Ascending aorta (tissue), 2 donors: Measurements from ENCODE around the gene ENPP3. TPM values are rescaled to one million over a fixed set of nuclear protein-coding genes. Genes with fewer than 3 reads are reported as not detected.

ENCODE experiments used
- DNase-seq, 2 donors: peaks; one replicate each; pipeline ENCODE4 v3.0.0-alpha.2; 2019; ENCODE audit warnings: low spot score in 2 of 2
- H3K27ac ChIP-seq, 2 donors: fragments of 200-600 bp; sonication (generic); one replicate each; pipeline ENCODE4 v1.5.1; 2016 to 2017; ENCODE audit warnings: mild to moderate bottlenecking in 1 of 2
- H3K27me3 ChIP-seq: fragments of 200-600 bp; sonication (generic); one replicate; pipeline ENCODE4 v1.5.1; 2017
- H3K36me3 ChIP-seq, 2 donors: fragments of 200-600 bp; sonication (generic); one replicate each; pipeline ENCODE4 v1.5.1; 2016
- H3K4me1 ChIP-seq, 2 donors: fragments of 200-600 bp; sonication (generic); one replicate each; pipeline ENCODE4 v1.5.1; 2016 to 2017; ENCODE audit warnings: mild to moderate bottlenecking in 1 of 2
- H3K4me3 ChIP-seq, 2 donors: fragments of 200-600 bp; sonication (generic); one replicate each; pipeline ENCODE4 v1.5.1; 2016 to 2017; ENCODE audit warnings: mild to moderate bottlenecking in 1 of 2
- H3K9me3 ChIP-seq, 2 donors: fragments of 200-600 bp; sonication (generic); one replicate each; pipeline ENCODE4 v1.5.1; 2016
- intact Hi-C: fragments of 100-400 bp; cut with DNase I; formaldehyde crosslinking; loops from one replicate; pipeline ENCODE4 v1.15.1; 2023
- total RNA-seq: library from RNA; depleted of rRNA; stranded (reverse); fragments of >200 nt; gene quantifications from one replicate; pipeline ENCODE4 v1.1.0, GENCODE V29; 2016
- TF ChIP-seq, protein P1 (sequence below), 3 experiments: fragments of 200-600 bp in 2 of 3; fragments of 450-650 bp in 1 of 3; sonication (generic) in 2 of 3; IDR thresholded peaks; one replicate each; pipeline ENCODE4 v1.5.1; 2016 to 2019; ENCODE audit warnings: antibody characterized with exemption in 3 of 3, mild to moderate bottlenecking in 1 of 3, moderate library complexity in 1 of 3

Gene ENPP3
- total RNA-seq, 1 donor from 2014 or later, result not detected

DNA sequence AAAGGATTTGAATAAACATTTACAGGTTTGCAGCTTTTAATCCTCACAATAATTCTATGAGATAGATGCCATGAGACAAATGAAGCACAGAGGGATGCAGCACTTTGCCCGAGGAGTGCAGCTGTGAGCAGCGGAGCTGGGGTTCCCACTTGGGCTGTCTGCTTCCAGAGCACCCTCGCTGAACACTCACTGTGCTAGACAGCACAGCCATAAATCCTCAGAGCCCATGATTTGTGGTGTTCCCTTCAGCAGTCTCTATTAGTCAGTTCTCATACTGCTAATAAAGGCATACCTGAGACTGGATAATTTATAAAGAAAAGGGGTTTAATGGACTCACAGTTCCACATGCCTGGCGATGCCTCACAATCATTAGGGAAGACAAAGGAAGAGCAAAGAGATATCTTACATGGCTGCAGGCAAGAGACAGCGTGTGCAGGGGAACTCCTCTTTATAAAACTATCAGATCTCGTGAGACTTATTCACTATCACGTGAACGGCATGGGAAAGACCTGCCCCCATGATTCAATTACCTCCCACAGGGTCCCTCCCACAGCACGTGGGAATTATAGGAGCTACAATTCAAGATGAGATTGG, 99.0 kb downstream of the ENPP3 start:
- DNase-seq, result no peak

DNA sequence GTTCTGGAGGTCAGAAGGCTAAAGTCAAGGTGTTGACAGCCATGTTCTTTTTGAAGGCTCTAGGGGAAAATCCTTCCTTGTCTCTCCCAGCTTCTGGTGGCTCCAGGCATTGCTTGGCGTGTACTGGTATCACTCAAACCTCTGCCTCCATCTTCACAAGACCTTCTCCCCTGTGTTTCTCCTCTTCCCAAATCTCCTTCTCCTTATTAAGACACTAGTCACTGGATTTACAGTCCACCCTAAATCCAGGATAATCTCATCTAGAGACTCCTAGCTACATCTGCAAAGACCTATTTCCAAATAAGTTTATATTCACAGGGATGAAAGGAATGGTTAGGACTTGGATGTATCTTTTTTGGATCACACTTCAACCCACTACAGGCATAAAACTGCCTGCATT, 99.7 kb downstream of the ENPP3 start:
- Histone ChIP-seq H3K9me3 (no peaks in the 10 kb centered on the region), H3K27ac (no peak overlapping the region)
- no peak for DNase-seq

More for the DNA sequence above, 99.0 kb downstream of the ENPP3 start:
- Histone ChIP-seq H3K36me3 (no peaks in the 10 kb centered on the region), H3K4me3 (no peak overlapping the region), H3K4me1 (peaks cover 0 to 4% of the 10 kb centered on the region in 2 donors), H3K9me3 (no peaks in the 10 kb centered on the region), H3K27me3 (no peaks in the 10 kb centered on the region), H3K27ac (no peak overlapping the region)
- TF ChIP-seq, protein P1, sequence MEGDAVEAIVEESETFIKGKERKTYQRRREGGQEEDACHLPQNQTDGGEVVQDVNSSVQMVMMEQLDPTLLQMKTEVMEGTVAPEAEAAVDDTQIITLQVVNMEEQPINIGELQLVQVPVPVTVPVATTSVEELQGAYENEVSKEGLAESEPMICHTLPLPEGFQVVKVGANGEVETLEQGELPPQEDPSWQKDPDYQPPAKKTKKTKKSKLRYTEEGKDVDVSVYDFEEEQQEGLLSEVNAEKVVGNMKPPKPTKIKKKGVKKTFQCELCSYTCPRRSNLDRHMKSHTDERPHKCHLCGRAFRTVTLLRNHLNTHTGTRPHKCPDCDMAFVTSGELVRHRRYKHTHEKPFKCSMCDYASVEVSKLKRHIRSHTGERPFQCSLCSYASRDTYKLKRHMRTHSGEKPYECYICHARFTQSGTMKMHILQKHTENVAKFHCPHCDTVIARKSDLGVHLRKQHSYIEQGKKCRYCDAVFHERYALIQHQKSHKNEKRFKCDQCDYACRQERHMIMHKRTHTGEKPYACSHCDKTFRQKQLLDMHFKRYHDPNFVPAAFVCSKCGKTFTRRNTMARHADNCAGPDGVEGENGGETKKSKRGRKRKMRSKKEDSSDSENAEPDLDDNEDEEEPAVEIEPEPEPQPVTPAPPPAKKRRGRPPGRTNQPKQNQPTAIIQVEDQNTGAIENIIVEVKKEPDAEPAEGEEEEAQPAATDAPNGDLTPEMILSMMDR (IDR thresholded peaks at IDR 0.05), result no peak
- intact Hi-C loops, result no loop called here

DNA sequence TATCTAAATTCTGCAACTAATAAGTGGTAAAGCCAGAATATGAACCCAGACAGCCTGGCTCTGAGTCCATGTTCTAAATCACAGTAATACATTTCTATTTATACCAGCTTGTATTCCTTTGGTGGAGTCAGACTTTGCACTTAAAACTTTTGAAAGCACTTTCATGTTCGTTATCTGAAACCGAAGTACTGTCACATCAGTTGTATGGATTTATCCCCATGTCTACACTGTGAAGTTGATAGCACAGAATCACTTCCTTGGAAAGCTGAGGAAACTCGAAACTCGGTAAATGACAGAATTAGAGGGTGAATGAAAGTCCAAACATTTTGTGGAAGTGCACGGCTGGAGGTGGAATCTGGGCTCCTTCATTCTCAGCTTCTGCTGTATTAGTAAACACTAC, 102.0 kb downstream of the ENPP3 start:
- no peaks in the 10 kb centered on the region for H3K4me1 ChIP-seq
- TF ChIP-seq, protein P1 (IDR thresholded peaks at IDR 0.05), result no peak
- intact Hi-C loops, result no loop called here
- DNase-seq, result no peak
- H3K36me3 ChIP-seq, result no peaks in the 10 kb centered on the region
- H3K9me3 ChIP-seq, result no peaks in the 10 kb centered on the region
- no peaks in the 10 kb centered on the region for H3K27me3 ChIP-seq
- no peak overlapping the region for H3K27ac ChIP-seq
- peak overlapping the region in 1 of 2 donors; percentile 2 for H3K4me3 ChIP-seq

More for the DNA sequence above, 99.7 kb downstream of the ENPP3 start:
- H3K4me3 ChIP-seq, result no peak overlapping the region
- TF ChIP-seq, protein P1 (IDR thresholded peaks at IDR 0.05), result no peak
- no peaks in the 10 kb centered on the region for H3K27me3 ChIP-seq
- no peaks in the 10 kb centered on the region for H3K36me3 ChIP-seq
- H3K4me1 ChIP-seq, result peaks cover 0 to 4% of the 10 kb centered on the region in 2 donors
- intact Hi-C loops, result no loop called here

DNA sequence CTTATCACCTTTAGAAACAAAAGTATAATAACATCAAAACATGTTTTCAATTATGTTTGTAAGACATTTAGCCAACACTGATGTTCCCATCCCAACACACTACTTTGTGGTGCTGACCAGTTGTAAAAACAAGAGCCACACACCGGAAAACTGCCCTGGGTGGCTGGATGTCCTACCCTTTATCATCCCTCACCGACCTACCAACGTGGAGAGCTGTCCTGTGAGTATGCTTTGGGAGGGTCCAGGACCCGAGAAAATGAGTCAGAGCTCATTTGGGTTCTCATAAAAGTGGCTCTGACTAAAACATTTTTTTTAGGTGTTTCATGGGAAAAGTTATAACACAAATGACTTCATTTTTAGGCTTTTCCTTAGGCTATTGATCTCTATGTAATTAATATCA, 103.1 kb downstream of the ENPP3 start:
- H3K4me1 ChIP-seq, result no peaks in the 10 kb centered on the region
- no peaks in the 10 kb centered on the region for H3K36me3 ChIP-seq
- H3K4me3 ChIP-seq, result no peak overlapping the region
- intact Hi-C loops, result no loop called here
- TF ChIP-seq, protein P1 (IDR thresholded peaks at IDR 0.05), result no peak
- DNase-seq, result no peak
- no peaks in the 10 kb centered on the region for H3K9me3 ChIP-seq
- no peaks in the 10 kb centered on the region for H3K27me3 ChIP-seq
- no peak overlapping the region for H3K27ac ChIP-seq

DNA sequence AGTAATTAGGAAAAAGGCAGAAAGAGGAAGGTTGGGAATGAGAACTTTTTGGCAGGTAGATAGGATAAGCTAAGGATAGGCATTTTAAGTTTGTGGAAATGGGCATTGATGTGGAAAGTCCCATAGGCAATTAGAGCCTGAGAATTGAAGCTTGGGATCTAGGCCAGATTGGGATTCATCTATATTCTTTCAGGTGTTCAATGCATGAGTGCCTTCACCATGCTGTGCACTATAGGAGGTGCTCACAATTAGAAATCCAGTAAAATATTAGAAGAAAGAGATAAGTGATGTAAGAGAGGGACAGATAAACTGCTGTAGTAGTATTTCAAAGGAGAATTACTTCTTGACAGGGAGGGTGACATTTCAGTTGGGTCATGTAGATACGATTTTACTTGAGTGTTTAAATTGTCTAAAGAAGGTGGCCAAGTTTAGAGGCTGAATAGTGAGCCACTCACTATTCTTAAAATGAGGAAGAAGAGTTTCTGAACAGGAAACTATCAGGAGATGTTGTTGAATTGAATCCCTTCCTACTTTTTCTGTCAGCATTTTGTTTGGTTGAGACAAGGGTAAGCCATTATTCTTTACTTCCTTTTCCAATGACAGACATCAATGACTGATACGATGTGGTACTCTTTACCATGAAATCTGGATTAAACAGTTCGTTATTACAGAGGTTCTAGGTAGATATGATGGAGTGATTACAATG, 104.7 kb downstream of the ENPP3 start:
- H3K4me1 ChIP-seq, result no peaks in the 10 kb centered on the region
- H3K9me3 ChIP-seq, result no peaks in the 10 kb centered on the region
- TF ChIP-seq, protein P1 (IDR thresholded peaks at IDR 0.05), result no peak
- no peaks in the 10 kb centered on the region for H3K27me3 ChIP-seq
- H3K27ac ChIP-seq, result no peak overlapping the region
- no peak for DNase-seq
- intact Hi-C loops, result no loop called here
- H3K36me3 ChIP-seq, result no peaks in the 10 kb centered on the region
- H3K4me3 ChIP-seq, result no peak overlapping the region
